GM19455 (cell line): ENCODE results near the gene TGFB2.
"Not testable (repeated sequence)": the region's sequence is repeated elsewhere in the genome, so short reads cannot be mapped to it uniquely, and the experiment has no call there.

Experiments
- ATAC-seq: cut with Tn5 transposase; IDR thresholded peaks from one replicate; pipeline ENCODE4 v1.9.1; 2021; ENCODE audit not compliant: unreplicated experiment

The TGFB2 gene

DNA sequence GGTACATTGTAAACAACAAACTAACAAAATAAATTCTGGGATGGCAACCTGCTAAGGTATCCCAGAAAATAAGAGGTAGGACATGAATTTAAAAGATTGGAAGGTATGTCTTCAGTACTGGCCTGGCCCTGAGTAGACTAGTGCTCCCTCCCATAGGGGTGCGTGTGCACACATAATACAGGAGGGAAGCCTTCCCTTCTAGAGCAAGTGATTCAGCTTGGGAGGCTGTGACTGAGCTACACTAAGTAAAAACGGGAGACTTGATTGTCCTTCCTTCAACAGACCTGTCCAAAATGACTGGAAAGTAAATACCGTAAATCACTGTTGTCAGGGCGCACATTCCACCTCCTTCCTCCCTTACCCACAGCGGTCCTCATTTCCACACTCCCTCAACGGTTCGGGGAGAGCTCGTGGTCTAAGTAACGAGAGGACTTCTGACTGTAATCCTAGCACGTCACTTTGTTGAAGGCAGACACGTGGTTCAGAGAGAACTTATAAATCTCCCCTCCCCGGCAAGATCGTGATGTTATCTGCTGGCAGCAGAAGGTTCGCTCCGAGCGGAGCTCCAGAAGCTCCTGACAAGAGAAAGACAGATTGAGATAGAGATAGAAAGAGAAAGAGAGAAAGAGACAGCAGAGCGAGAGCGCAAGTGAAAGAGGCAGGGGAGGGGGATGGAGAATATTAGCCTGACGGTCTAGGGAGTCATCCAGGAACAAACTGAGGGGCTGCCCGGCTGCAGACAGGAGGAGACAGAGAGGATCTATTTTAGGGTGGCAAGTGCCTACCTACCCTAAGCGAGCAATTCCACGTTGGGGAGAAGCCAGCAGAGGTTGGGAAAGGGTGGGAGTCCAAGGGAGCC is at the start of gene TGFB2:
TSS of gene TGFB2 (plus strand) at position 523 of the 859 bp plus-strand sequence. CDS start 1,366 bp downstream, outside the sequence.
- peak; percentile 55 for ATAC-seq

DNA sequence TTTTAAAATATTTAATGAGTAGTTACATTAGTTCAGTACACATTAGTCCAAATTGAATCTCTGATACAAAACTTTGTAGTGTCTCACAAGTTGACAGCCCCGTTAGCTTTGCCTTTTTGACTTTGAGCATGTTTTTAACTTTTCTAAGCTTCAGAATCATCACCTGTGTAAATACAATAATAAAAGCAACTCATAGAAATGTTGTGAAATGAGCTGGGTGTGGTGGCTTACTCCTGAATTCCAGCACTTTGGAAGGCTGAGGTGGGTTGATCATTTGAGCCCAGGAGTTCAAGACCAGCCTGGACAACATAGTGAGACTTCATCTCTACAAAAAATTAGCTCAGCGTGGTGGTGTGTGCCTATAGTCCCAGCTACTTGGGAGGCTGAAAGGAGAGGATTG is 49.0 kb upstream of the TGFB2 start:
- ATAC-seq, result no peak

DNA sequence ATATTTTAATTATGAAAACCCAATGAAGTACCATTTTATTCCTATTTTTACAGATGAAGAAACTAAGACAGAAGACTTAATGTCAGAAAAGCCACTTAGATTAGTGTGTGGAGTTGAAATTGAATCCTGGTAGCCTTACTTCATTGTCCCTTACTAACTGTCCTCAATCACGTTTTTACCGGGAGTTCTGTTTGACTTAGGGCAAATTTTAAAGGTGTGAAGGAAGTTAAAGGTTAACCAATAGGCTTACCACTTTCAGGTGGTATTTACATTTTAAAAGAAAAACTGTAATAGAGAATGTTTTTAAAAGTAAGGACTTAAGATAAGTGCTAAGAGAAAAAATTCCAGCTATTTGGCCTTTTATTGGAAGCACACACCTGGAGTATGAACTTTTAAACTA is 47.7 kb upstream of the TGFB2 start:
- no peak for ATAC-seq

DNA sequence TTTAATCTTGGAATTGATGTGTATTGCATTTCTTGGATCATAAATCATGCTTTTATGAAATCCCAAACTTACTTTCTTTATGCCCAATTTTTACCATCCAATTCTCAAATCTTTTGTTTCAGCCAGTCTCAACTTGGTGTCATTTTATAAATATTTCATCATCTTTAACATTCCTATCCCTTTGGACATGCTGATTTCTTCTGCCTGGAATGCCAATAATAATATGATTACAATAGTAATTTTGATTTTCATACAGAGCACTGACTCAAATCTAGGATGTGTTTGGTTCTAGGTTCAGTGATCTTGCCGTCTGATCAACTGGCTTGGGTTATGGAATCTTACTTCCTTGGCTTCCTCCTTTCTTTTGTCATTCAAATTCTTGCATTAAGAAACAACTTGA is 47.3 kb upstream of the TGFB2 start:
- ATAC-seq, result no peak

DNA sequence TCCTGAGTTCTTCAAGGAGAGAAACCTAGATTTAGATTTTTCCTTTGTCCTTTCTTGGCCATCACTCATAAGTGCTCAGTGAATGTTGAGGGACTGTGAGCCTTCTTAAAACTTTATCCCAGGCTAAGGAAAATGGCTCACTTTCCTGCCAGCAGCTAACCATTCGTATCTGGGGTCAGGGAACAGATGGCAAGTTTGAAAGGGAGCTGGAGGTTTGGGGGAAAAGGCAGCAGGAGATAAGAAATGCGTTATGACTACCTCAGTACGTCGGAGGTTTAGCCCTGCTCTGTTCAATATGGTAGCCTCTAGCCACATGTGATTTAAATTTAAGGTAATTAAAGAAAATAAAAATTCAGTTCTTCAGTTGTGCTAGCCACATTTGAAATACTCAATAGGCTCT is 46.7 kb upstream of the TGFB2 start:
- no peak for ATAC-seq

DNA sequence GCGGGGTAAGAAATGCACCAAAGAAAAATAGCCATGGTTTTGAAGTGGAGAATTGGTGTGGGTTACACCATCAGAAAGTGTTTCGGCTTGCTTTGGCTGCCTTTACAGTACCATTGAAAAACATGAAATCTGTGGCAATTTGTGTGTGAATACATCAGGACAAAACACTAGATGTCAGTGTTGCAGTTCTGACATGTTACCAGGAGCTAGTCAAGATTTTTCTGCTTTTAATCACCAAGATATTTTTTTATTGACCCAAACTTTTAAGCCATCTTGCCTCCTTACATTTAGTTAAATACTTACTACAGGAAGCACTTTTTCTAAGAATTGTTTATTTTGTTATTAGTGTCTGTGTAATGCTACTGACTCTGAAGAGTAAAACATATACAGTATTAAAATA is 45.7 kb upstream of the TGFB2 start:
- ATAC-seq, result no peak

DNA sequence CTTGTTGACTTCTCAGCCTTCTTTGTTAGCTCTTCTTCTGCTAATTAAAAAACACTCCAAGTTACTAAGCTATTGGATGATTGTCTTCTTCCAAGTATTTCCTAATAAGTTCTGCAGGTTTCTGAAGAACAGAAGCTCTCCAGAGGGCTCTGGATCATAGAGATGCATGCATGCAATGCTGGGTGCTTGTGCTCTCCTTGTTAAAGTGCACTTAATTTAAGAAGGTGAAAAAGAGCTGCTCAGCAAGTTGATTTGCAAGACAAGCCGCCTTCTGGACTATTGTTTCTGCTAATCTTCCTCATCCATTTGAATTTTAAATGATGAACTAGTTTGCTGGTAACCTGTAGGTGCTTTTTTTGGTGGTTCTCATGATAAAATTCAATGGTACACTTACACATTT is 43.9 kb upstream of the TGFB2 start:
- no peak for ATAC-seq

DNA sequence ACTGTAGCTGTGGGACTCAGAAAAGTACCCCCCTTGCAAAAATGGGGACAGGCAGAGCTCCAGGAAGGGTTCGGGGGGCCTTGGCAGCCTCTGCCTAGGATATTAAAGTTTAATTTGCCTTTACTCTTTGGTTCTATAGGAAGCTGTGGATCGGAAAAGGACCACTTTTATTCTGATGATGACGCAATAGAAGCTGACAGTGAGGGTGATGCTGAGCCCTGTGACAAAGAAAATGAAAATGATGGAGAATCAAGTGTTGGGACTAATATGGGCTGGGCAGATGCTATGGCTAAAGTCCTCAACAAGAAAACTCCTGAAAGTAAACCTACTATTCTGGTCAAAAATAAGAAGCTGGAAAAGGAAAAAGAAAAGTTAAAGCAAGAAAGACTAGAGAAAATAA is 43.0 kb upstream of the TGFB2 start:
- ATAC-seq, result no peak

DNA sequence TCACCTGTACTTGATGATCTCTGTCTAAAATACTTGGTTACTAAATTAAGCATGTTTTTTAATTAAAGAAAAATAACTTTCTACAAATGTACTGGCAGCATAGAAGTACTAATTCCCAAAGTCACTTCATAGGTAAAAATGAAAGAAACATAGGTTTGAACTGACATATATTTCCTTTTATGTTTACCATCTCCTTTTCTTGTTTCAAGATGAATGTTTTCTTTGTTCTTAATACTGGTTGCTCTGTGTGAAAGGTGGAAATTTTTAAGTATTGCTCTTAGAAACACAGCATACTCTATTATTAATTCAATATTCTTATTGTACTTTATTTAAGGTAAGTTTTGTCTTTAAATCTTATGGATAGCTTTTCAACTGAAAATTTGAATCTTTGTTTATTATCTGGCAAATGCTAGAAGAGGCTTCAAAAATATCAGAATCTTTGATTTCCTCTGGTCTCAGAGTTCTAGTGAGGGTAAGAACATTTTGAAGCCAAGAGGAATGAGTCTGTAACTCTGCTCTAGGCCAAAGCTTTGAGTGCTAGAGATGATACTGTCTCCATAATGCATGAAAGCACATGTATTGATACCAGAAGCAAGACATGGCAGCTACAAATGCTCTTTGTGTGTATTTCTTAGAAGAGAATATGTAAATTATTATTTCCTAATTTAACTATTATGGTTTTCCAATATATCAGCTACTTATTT is 41.8 kb upstream of the TGFB2 start:
- no peak for ATAC-seq

DNA sequence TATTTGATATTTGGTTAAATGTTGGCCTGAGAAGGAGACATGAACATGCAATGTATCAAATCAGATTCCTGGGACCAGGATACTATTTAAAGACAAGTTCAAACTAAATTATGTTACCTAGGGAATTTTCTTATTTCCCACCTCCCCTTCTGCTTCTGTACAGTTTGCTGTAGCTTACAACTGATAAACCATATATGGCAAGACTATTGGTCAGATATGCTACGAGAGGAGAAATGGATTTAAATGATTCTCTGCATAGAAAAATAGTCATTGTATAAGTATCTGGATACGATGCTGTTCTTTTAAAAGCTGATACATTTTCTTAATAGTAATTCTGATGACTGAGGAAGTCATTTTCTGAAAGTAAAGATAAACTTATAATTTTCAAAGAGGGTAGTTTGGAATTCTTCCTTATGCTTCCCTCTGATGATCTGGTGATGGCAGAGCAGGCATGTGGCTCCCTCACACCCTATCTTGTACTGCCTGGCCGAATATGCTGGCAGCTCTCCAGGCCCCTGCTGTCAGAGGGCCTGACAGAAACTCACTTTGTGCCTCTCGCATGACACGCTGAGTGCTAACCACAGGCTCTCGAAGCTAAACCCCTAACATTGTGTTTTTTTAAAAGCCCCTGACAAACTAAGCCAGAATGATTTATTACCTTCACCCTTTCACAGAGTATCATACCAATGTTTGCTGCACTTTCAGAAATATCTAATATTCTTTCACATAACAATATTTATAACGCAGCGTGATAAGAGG is 40.7 kb upstream of the TGFB2 start:
- no peak for ATAC-seq

DNA sequence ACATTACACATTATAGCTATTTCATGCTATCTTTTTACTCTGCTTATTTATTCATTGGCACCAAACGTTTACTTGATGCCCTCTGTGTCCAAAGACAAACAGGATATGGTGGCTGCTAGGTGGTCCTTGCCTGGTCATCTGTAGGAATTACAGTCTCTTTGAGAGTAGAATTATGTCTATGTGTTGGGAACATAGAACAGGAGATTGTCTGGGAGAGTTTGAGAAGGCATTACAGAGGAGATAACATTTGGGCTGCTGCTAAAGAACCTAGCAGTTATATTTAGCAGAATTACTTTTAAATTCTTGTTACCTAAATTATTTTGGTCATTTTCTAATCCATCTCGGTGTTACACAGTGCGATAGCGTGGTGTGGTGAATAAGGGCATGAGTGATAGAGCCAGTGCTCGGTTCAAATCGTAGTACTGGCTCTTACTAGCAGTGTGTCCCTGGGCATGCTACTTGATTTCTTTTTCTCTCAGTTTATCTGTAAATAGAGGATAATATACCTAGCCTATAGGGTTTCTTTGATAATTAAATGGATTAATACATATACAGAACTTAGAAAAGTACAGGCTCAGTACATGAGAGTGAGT is 39.6 kb upstream of the TGFB2 start:
- ATAC-seq, result no peak

DNA sequence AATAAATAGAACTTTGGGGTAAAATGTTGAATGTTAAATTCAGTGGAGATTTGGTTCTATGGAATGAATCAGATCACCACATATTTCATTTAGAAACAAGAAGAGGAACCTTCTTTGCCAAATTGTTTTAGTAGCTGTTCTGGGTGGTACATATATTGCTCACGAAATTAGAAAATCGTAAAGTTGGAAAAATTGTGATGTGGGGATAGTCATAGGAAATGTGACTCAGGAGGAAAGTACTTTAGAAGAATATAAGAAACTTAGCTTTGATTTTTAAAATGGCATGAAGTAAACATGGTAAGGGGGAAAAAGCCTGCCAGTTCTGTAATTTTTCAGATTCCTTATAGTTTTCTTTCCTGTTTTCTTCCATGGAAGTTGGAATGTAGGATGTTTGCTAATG is 32.6 kb upstream of the TGFB2 start:
- ATAC-seq, result no peak

DNA sequence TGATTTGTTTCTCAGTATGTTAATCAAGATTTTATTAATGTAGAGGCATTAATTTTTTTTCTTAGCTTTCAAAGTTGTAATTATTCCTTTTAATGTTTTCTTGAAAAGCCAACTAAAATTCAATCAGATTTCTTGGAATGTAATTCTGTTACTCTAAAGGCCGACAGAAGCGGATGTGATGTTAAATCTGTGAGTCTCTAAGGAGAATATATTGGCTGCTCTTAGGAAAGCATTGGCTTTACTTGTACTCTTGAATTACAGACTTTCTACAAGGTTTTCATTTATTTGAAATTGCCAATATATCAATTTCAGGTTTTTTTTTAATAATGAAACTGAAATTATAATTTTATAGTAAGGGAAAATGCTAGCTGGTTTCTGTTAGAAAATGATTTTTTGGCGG is 30.8 kb upstream of the TGFB2 start:
- no peak for ATAC-seq

DNA sequence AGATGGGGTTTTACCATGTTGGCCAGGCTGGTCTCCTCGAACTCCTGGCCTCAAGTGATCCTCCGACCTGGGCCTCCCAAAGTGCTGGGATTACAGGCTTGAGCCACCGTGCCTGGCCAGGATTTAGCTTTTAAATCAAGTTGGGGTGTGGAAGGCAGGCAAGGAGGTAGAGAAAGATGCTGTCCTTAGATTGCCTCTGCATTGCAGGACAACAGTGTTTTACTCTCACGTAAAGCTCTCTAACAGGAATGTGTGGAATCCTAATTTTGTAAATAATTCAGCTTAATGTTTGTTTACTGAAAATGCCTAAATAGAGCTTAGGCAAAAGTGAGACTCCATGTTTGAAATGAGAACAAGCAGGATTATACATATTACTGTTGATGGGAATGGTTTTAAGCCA is 29.5 kb upstream of the TGFB2 start:
- ATAC-seq, result no peak

DNA sequence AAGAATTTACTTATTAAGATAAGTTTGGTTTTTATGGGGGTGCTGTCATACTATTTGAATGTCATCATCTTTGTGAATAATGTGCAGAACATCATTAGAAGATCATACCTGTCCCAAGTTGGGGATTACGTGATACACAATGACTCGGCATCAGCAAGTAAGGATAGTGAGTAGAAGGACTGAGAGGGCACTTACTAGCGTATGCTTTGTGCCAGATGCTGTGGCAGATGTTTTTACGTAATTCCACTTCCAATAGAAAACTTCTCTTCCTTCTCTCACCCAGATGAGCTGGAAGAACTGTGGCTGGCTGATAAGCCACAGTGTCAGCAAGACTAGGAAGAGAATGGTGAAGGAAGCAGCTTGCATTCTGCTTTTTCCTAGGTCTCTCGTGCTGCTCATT is 28.1 kb upstream of the TGFB2 start:
- ATAC-seq, result no peak

DNA sequence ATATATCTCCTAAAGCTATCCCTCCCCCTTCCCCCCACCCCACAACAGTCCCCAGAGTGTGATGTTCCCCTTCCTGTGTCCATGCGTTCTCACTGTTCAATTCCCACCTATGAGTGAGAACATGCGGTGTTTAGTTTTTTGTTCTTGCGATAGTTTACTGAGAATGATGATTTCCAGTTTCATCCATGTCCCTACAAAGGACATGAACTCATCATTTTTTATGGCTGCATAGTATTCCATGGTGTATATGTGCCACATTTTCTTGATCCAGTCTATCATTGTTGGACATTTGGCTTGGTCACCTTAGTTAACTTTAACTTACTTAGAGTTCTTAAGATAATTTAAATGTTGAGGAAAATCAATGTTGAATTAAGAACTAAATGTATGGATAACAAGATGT is 25.0 kb upstream of the TGFB2 start:
- not testable (repeated sequence) for ATAC-seq

DNA sequence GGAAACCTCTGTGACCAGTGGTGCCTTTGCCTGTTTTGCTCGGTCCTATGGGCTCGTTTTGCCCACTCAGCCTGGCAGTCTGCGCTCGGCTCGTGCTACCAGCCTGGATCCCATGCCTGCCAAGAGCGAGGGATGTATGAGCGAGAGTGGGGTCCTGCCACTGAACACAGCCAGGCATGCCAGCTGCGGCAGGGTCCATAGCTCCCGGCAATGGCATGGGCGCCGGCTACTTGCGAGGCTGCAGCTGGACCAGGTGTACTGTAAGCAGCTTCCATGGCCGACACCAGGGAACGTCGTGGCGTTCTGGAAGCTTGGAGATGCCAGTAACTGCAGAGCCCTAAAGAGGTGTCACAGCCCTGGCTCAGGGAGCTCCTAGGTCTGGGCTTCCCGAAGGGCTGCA is 22.4 kb upstream of the TGFB2 start:
- ATAC-seq, result no peak

DNA sequence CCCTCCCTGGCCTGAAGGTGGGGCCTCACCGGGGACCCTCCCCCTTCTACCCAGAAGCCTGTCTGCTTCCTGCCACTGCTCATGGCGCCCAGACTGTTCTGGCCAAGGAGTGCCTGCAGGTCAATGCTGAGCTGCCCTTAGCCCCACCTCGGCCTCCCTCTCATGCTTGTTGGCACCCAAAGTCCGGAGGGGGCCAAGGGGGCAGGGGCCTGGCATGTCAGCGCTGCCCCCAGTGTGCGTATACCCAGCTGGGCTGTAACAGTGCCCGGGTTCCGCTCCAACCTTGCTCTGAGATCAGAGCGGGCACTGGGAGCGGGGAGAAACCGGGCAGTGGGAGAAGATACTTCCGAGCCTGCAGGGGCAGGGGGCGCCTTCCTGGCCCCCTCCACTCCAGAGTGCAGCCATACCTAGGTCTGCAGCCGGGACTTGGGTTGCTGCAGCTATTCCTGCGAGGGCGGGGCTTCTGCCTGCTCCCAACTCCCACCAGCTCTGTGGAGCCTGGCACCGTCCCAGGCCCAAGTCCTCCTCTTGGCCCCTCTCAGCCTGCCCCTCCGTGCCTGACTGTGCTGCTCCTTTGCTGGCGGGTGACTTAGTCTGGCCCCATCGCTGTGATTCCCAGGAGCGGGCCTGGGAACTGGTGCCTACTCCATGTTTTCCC is 21.4 kb upstream of the TGFB2 start:
- ATAC-seq, result no peak

DNA sequence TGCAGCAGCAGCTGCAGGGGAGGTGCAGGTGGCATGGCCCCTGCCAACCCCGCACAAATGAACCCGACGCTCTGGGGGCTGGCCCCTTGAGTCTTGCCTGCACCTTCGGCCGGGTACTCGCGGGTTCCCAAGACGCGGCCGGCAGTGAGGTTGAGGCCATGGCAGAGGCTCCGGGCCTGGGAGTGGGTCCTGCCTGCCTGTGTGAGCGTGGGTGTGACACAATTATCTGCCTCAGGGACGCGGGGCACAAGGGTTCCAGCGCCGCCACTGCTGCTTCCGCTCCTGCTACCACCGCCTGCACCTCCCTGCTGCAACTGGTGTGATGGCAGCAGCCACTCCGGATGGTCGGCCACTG is 20.9 kb upstream of the TGFB2 start:
- no peak for ATAC-seq

DNA sequence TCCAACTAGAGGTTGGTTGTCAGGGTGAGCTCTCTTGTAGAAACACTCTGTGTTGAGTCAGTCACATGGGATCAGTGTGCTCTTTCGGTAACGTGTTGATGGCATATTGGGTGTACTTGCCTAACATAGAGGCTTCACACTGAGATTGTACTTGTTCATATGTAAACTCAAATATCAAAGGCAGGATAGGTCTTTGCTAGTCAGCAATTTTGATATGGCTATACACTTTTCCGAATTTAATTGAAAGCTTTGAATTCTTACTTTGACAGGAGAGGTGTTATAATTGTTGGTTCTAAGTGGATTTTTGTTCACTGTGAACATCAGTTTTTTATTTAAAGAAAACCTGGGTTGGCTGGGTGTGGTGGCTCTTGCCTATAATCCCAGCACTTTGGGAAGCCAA is 16.4 kb upstream of the TGFB2 start:
- ATAC-seq, result no peak

DNA sequence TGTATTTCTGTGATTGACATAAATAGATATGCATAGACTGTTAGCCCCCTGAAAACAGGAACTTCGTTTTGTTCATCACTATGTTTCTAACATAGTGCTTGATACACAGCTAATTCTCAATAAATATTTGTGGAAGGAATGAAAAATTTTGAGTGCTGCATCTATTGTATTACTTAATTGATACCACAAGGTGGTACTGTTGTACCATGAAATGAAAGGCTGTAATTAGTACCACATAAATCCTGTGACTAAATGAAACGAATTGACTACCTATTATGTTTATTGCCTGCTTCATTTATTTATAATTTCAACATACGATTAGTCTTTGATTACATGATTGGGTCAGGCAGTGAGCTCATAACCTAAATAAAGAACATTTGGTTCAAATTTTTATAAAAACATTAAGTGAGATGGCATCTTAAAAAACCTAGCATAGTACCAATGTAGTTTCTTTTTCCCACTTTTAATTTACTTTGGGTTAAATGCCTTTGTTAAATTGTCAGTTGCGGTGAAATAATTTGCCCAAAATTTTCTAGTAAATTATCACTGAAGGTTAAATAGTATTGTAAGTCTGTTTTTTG is 15.0 kb upstream of the TGFB2 start:
- no peak for ATAC-seq
